Stimulated activated CD8-positive, alpha-beta memory T cell treated with anti-CD3 and anti-CD28 coated beads, Interleukin-15, amount 100 ng/mL, for 1 hour (primary cell): ENCODE measurements around the gene MVD.

Experiments
- DNase-seq: peaks from one replicate; pipeline ENCODE4 v3.0.0-alpha.2; 2020; ENCODE audit warnings: low read depth

Gene MVD

GRCh38 chr16:88606148-88606757 is 56.6 kb downstream of the MVD start:
- DNase-seq, result no peak

- DNase-seq, result no peak
Measured at GRCh38 chr16:88605186-88606147, 57.4 kb downstream of the MVD start.

GRCh38 chr16:88602091-88602490 is 60.8 kb downstream of the MVD start:
- DNase-seq, result no peak
